Left ventricle myocardium inferior (tissue), 1 donor: ENCODE data around the gene CHAC1. TPM values are rescaled to one million over a fixed set of nuclear protein-coding genes. Genes with fewer than 3 reads are reported as not detected.
A peak's percentile ranks its signal among the peaks of the same experiment; 100 is the strongest.

Experiments used
- DNase-seq: peaks from one replicate; pipeline ENCODE4 v3.0.0-alpha.2; 2020
- H3K27ac ChIP-seq: fragments of 200-600 bp; replicated peaks from 2 replicates; pipeline ENCODE4 v1.8.0; 2021
- H3K27me3 ChIP-seq: fragments of 200-600 bp; 2 replicates; pipeline ENCODE4 v1.8.0; 2021; ENCODE audit warnings: low read depth
- H3K36me3 ChIP-seq: fragments of 200-600 bp; 2 replicates; pipeline ENCODE4 v1.8.0; 2021
- H3K4me1 ChIP-seq: fragments of 200-600 bp; 2 replicates; pipeline ENCODE4 v1.8.0; 2021
- H3K4me3 ChIP-seq: fragments of 200-600 bp; 2 replicates; pipeline ENCODE4 v1.8.0; 2021; ENCODE audit warnings: mild to moderate bottlenecking, moderate library complexity
- H3K9me3 ChIP-seq: fragments of 200-600 bp; replicated peaks from 2 replicates; pipeline ENCODE4 v1.8.0; 2021
- CTCF ChIP-seq: fragments of 200-600 bp; IDR thresholded peaks from 2 replicates; pipeline ENCODE4 v1.8.0; 2021; ENCODE audit warnings: antibody characterized with exemption, mild to moderate bottlenecking, borderline replicate concordance
- intact Hi-C: fragments of 100-400 bp; cut with micrococcal nuclease; formaldehyde crosslinking; loops from one replicate; pipeline ENCODE4 v1.11.0; 2022
- total RNA-seq: library from RNA; stranded (reverse); fragmentation: NEBNext Ultra II Directional; extraction: Animal tissue kit (Norgen Biotek cat#: 25700); gene quantifications from one replicate; pipeline ENCODE4 v1.2.1, GENCODE V29; 2021
- donor health status: DM: no; HTN: yes; CAD: no; lungs with severe emphysema.

CHAC1 gene
- total RNA-seq, 1 donor from 2014 or later = 1.3 TPM

- intact Hi-C loops = loop anchor here (5.0 kb wide), 1 partner anchor 37 kb away; no protein-coding TSS in a partner anchor
- Histone ChIP-seq H3K27me3 (no peaks in the 10 kb centered on the region), H3K4me3 (no peak overlapping the region), H3K27ac (no peak overlapping the region), H3K9me3 (no peaks in the 10 kb centered on the region), H3K36me3 (no peaks in the 10 kb centered on the region), H3K4me1 (peaks cover 42% of the 10 kb centered on the region)
- TF ChIP-seq CTCF = no peak
- no peak for DNase-seq
Observed at GRCh38 chr15:40944510-40945296, 8.6 kb upstream of the CHAC1 start.

GRCh38 chr15:40948706-40949473 lies 4.4 kb upstream of the CHAC1 start:
- intact Hi-C loops = no loop called here
- TF ChIP-seq CTCF = no peak
- no peaks in the 10 kb centered on the region for H3K27me3 ChIP-seq
- no peak overlapping the region for H3K4me3 ChIP-seq
- no peak overlapping the region for H3K27ac ChIP-seq
- no peaks in the 10 kb centered on the region for H3K36me3 ChIP-seq
- DNase-seq = no peak
- H3K4me1 ChIP-seq = peaks cover 30% of the 10 kb centered on the region
- no peaks in the 10 kb centered on the region for H3K9me3 ChIP-seq

- no peaks in the 10 kb centered on the region for H3K9me3 ChIP-seq
- peaks cover 33% of the 10 kb centered on the region for H3K4me1 ChIP-seq
- no peak overlapping the region for H3K4me3 ChIP-seq
- intact Hi-C loops = no loop called here
- H3K36me3 ChIP-seq = no peaks in the 10 kb centered on the region
- no peak for TF ChIP-seq CTCF
- peak overlapping the region; percentile 27 for H3K27ac ChIP-seq
- no peak for DNase-seq
- no peaks in the 10 kb centered on the region for H3K27me3 ChIP-seq
Observed at GRCh38 chr15:40949756-40950207, 3.5 kb upstream of the CHAC1 start.

GRCh38 chr15:40951764-40952163 lies 1.5 kb upstream of the CHAC1 start:
- H3K36me3 ChIP-seq = no peaks in the 10 kb centered on the region
- TF ChIP-seq CTCF = no peak

GRCh38 chr15:40952301-40952900 lies 870 bp upstream of the CHAC1 start:
- intact Hi-C loops = no loop called here

More at GRCh38 chr15:40951764-40952163, 1.5 kb upstream of the CHAC1 start:
- H3K27ac ChIP-seq = no peak overlapping the region
- H3K27me3 ChIP-seq = no peaks in the 10 kb centered on the region
- intact Hi-C loops = no loop called here
- no peak for DNase-seq
- H3K9me3 ChIP-seq = no peaks in the 10 kb centered on the region
- peaks cover 49% of the 10 kb centered on the region for H3K4me1 ChIP-seq
- no peak overlapping the region for H3K4me3 ChIP-seq

More at GRCh38 chr15:40952301-40952900, 870 bp upstream of the CHAC1 start:
- Histone ChIP-seq H3K27me3 (no peaks in the 10 kb centered on the region), H3K4me1 (peaks cover 55% of the 10 kb centered on the region), H3K4me3 (peak overlapping the region; percentile 71), H3K36me3 (no peaks in the 10 kb centered on the region), H3K27ac (peak overlapping the region; percentile 77), H3K9me3 (no peaks in the 10 kb centered on the region)
- TF ChIP-seq CTCF = no peak
- DNase-seq = no peak
